HG02798 (cell line): Measurements from ENCODE around the gene PRKCH.
A peak's percentile ranks its signal among the peaks of the same experiment; 100 is the strongest.

Experiments
- ATAC-seq: cut with Tn5 transposase; IDR thresholded peaks from one replicate; pipeline ENCODE4 v1.9.1; 2021; ENCODE audit warnings: mild to moderate bottlenecking; ENCODE audit not compliant: unreplicated experiment, poor library complexity

PRKCH gene

GRCh38 chr14:61501714-61502458 lies 180.5 kb downstream of the PRKCH start:
- no peak for ATAC-seq

GRCh38 chr14:61502459-61503093 lies 181.2 kb downstream of the PRKCH start:
- peak; percentile 21 for ATAC-seq

- peak; percentile 85 for ATAC-seq
These were observed 181.9 kb downstream of the PRKCH start for GRCh38 chr14:61503167-61503801.

GRCh38 chr14:61504901-61505300 lies 183.5 kb downstream of the PRKCH start:
- ATAC-seq: no peak

GRCh38 chr14:61505815-61506809 lies 184.7 kb downstream of the PRKCH start:
- no peak for ATAC-seq

GRCh38 chr14:61508526-61508925 lies 187.1 kb downstream of the PRKCH start:
- ATAC-seq: no peak

- no peak for ATAC-seq
These were observed 189.6 kb downstream of the PRKCH start for GRCh38 chr14:61510736-61511557.

- no peak for ATAC-seq
These were observed 190.2 kb downstream of the PRKCH start for GRCh38 chr14:61511558-61511948.

- no peak for ATAC-seq
These were observed 190.9 kb downstream of the PRKCH start for GRCh38 chr14:61512026-61512834.

- ATAC-seq: no peak
These were observed 192.8 kb downstream of the PRKCH start for GRCh38 chr14:61513986-61514830.

GRCh38 chr14:61514927-61515326 lies 193.5 kb downstream of the PRKCH start:
- no peak for ATAC-seq

GRCh38 chr14:61515436-61516117 lies 194.2 kb downstream of the PRKCH start:
- ATAC-seq: no peak

GRCh38 chr14:61516118-61516743 lies 194.9 kb downstream of the PRKCH start:
- no peak for ATAC-seq

- ATAC-seq: no peak
These were observed 195.7 kb downstream of the PRKCH start for GRCh38 chr14:61516964-61517653.

- no peak for ATAC-seq
These were observed 196.6 kb downstream of the PRKCH start for GRCh38 chr14:61517911-61518384.

- no peak for ATAC-seq
These were observed 197.0 kb downstream of the PRKCH start for GRCh38 chr14:61518403-61518802.
